ENCODE data around the gene PROM1.

Gene PROM1

DNA sequence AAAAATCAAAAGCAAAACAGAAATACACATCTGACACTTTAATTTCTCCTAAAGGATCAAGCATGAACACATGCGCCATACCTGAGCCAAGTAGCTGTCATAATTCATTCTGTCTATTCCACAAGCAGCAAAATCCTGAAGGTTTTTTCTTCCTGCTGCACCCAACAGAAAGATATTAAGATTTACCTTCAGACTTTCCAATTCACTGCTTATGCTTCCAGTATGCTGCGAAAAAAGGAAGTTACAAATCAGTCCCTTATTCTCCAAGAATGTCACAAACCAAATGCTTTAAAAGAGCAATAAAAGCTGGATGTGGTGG, 91.7 kb downstream of the PROM1 start:
- DNase-seq (ENCODE audit: low read depth, low spot score), result no peak

DNA sequence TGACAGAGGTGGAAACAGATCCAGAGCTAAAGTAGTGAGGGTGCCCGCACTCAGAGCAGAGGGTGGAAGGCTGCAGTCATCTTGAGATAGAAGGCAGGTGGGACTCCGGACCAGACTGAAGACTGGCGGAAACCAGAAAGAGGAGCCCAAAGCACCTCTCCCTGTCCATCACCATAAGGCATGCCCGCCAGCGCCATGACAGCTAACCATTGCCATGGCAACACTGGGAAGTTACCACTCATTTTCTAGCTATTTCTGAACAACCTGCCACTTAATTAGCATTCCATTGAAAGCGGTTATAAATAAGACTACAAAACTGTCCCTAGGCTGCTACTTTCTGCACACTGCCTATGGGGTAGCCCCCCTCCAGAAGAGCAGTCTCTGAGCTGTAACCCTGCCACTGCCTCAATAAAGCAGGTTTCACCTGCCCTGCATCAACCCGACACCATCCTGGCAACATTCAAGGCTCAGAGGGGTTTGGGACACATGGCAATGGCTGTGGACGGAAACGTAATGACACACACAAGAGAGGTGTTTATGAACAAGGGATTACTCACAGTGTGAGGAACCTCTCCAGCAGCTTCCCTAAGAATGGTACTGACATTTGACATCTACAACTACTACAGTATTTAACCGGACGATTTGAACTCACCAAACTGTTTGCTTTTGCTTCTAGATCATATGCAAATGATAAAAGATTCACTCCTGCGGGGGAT, 93.1 kb downstream of the PROM1 start:
- DNase-seq (ENCODE audit: low read depth, low spot score), result no peak

DNA sequence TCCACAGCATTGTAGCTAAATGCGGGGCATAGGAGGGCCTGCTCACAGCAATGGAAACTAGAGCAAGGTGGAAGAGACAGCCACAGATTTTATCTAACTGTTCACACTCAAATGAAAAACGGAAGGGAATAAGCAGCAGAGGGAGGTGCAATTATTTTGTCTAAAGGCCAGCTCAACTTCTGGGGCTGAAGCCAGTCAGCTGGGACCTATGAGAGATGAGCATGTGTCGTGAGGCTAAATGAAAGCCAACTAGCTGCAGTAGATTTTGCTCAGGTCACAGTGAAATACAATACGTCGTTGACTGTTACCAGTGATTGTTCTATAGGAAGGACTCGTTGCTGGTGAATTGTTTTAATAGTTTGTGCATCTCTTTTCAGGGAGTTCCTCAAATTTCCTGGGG, 94.4 kb downstream of the PROM1 start:
- DNase-seq (ENCODE audit: low read depth, low spot score), result no peak

DNA sequence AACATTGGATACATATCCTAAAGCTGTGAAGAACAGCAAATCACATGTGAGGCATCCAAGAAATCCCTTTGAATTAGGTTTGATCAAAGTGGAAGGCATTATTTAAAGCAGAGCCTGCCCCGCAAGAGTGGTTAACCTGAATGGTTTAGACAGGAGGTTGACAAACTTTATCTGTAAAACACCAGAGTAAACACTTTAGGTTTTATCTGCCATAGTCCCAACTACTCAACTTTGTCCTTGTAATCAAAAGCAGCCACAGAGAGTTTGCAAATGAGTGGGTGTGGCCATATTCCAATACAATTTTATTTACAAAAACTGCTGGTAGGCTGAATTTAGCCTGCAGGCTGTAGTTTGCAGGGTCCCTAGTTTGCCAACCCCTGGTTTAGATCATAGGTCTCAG, 95.6 kb downstream of the PROM1 start:
- DNase-seq (ENCODE audit: low read depth, low spot score), result no peak

DNA sequence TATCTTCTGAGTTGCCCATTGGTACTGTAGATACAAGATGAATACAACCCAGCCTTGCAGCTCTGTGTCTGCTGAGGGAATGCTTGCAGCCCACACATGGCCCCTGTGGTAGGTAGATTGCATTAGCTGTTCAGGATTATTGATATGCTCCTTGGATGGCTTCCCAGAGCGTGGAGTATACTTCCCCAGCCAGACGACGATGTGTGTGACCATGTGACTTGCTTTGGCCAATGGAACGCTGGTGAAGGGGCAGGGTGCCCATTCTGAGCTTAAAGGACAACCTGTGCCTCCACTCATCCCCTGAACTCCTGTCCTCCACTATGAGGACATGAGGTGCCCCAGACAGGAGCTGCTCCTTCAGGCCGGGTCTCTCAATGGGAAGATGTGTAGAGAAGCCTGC, 96.9 kb downstream of the PROM1 start:
- no peak for DNase-seq (ENCODE audit: low read depth, low spot score)

DNA sequence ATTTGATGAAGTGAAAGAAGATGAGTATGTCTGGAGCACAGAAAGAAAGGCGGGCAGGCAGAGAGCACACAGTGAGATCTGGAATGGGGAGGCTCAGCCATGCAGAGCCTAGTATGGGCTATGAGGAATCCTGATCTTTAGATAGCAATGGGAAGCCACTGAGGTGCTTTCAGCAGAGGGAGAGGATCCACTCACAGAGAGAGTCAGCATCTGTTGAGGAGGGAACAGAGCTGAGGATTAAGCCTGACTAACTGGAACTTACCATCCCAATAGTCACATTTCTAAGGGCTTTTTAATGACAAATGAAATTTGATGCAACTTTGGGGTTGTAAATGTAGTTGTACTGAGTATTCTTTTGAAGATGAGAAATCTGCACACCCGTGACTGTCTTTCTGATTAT, 100.2 kb downstream of the PROM1 start:
- DNase-seq (ENCODE audit: low read depth, low spot score), result no peak

DNA sequence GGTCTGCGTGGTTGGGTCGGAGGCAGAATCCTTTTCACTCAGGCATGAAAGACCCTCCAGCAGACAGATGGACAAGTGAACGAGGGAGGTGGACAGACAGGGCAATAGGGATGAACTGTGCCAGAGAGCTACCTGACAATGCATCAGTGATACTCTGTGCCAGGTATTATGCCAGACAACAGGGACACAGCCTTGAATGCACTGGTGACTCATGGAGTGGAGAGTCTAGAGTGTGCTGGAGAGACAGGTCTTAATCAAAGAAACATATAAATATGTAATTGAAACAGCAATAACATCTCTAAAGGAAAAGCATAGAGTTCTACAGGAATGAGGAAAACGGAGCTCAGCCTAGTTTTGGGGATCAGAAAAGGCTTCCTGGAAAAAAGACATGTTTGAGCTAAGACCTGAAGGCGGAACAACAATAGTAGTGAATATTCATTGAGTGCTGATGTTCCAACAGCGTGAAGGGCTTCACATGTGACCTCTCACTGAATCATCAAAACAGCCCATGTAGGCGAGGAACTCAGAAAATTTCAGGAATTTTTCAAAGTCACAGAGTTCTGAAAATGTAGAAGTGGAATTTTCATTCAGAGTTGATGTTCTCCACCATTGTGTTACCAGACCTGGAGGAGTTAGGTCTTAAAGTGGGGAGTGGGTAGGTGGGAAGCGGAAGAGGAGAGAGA, 100.8 kb downstream of the PROM1 start:
- DNase-seq (ENCODE audit: low read depth, low spot score), result no peak

DNA sequence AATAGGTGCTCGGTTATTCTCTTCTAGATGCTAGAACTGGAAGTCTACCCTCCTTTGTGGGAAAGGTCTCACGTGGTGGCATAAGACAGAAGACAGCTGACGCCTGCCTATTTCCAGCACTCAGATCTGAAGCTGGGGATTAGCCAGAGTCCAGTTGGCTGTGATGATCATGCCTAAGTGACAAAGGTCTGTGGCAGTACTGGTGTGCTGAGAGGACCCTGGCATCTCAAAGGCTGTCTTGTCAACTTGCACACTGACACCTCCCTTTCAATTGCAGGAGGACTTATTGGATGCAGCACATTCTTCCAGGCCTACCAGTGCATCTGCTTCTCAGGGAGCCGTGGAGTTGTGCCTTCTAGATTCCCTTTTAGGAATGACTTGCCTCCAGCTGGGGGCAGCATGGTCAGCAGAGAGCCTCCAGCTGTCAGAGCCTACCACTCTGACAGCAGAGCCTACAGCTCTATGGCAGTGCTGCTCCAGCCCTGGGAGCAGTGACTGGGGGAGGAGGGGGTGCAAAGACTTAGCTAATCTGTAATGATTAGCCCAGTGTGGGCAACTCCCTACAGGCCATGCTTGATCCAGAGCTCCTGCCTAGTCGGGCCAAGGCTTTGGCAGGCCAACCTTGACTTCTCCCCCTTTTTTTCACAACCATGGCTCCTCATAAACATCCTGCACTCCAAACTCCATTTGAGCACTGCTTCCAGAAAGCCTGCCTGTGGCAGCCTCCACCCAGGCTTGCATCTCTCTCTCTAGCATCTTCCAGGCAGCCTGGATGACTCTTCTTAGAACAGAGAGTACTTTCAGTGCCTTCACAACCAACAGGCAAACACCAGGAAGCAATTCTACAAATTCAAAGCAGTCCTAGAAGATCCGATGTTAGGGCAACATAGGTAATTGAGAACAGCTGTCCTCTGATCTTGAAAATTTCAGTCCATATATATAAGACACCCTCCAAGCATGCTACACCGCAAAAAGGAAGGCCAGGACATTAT, 107.1 kb downstream of the PROM1 start:
- DNase-seq (ENCODE audit: low read depth, low spot score), result no peak

DNA sequence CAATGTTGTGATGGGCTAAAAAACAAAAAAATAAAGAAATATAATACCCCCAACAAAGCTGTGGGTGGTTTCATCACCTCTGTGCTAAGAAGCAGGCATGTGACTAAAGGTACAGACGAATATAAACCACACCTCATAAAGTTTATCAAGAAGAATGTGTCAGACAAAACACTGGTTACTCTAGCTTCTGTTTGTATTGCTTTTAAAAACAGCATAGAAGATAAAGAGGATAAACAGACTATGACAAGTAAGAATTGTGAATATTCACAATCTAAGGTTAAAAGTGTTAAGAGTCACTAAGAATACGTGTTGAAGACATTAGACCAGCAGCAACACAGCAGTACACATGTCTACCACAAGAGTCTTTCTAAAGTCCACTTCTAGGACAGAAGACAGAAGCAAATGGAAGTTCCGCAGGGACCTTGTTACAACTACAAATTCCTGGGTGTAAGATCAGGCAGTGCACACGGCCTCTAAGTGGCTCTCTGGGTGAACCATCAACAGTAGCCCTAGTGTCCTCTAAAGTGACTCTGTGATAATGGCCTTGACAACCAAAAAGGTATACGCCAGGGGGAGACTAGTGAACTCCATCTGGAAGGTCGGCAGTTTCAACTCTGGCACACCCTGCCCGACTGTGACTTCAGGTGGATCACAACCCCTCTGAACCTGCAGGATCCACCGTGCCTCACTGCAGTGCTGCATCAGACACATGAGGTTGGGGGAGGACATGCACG, 112.6 kb downstream of the PROM1 start:
- DNase-seq (ENCODE audit: low read depth, low spot score), result no peak

DNA sequence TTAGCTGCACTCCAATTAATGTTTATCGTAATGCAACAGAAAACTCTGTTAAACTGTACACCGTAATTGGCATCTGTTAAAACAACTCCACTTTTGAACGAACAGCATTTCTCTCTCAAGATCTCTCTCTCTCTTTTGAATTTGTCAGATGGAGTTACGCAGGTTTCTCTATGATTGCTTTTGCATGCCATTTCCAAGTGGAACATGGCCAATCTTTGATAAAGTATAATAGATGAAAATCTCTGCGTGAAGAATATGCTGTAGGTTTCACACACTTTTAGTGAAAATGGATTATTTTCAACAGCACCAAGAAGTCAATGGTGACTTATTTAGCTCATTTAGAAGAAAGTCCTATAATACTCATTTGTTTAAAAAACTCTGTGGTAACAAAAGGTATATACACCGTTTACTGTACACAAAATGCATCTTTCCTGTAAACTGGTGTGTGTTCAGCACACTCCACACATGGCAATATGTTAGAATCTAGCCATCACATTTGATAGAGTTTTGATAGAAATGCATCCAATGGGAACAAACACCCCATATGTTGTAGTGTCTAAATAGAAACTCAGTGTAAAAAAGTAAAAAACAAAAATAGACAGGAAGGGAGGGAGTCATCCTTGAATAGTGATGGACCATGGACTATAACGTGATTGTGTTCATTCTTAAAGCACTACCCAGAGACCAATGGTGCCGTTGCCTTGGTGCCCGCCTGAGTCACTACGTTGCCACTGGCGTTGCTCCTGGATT, 115.1 kb downstream of the PROM1 start:
- DNase-seq (ENCODE audit: low read depth, low spot score), result no peak

DNA sequence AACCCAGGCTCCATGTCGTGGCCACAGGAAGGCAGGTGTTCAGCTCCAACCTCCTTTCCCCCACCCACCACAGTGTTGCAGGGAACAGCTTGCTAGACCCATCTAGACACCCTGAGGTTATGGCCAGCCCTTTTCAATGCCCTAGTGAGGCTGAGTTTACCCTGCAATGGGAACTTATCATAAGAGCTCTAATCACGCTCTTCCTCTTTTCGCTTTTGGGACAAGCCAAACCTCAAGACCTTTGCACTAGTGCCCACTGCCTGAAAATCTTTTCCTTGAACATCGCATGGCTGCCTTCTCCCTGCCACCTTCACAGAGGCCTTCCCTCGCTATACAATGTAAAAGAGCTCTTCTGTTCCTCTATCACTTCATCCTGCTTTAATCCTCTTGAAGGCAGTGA, 118.5 kb downstream of the PROM1 start:
- no peak for DNase-seq (ENCODE audit: low read depth, low spot score)

DNA sequence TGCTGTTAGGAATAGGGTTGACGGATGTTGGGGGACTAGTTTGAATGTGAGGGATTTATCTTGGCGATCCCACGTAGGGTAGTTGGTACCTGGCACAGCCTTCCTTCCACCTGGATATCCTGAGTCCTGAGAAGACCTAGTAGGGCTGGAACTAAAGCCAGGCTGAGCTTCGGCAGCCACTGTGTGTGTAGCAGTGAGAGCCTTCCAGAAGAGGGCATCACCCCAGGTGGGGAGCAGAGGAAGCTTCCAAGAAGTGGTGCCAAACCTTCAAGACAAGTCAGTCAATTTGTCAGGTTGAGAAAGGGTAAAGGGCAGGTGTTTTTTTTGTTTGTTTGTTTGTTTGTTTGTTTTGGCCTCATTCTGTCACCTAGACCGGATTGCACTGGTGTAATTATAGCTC, 119.7 kb downstream of the PROM1 start:
- no peak for DNase-seq (ENCODE audit: low read depth, low spot score)

DNA sequence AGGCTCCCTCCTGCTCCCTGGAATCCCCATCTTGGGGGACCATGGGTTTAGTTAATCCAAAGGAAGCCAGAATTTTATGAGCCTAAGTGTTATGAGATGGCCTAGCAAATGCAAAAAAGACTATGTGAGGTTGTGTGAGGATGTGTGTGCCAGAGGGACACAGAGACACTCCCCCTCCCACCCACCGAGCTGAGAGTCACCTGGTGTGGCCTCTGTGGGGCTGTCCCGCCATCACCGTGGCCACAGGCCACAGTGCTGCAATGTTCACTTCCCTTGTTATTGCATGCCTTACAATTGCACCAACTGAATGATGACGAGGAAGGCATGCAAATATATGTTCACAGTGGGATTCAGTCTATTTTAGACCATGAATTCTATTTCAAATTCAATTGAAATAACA, 120.2 kb downstream of the PROM1 start:
- DNase-seq (ENCODE audit: low read depth, low spot score), result no peak

DNA sequence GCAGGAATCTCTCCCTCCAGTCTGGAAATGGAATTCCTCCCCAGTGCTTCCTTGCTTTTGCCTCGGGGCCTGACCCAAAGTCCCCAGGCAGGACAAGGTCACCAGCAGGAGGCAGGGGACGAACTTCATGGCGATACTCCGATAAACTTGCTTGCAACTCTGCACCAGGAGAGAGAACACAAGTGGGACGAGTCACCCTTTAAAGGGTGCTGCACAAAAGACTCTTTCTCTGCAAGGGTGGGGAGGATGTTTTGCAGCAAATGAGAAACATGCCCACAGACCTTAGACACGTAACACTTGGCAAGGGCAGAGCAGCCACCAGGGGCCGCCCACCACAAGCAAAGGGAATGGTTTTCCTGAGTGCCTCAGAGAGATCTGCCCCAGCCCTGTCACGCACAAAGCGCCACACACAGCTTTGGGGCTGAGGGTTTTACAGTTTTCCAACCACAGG, 120.8 kb downstream of the PROM1 start, which contains the start of gene FGFBP2:
TSS of gene FGFBP2 (minus strand) at position 175 of the 451 bp plus-strand sequence. CDS start at position 129, 46 bp downstream.
- DNase-seq (ENCODE audit: low read depth, low spot score), result no peak

DNA sequence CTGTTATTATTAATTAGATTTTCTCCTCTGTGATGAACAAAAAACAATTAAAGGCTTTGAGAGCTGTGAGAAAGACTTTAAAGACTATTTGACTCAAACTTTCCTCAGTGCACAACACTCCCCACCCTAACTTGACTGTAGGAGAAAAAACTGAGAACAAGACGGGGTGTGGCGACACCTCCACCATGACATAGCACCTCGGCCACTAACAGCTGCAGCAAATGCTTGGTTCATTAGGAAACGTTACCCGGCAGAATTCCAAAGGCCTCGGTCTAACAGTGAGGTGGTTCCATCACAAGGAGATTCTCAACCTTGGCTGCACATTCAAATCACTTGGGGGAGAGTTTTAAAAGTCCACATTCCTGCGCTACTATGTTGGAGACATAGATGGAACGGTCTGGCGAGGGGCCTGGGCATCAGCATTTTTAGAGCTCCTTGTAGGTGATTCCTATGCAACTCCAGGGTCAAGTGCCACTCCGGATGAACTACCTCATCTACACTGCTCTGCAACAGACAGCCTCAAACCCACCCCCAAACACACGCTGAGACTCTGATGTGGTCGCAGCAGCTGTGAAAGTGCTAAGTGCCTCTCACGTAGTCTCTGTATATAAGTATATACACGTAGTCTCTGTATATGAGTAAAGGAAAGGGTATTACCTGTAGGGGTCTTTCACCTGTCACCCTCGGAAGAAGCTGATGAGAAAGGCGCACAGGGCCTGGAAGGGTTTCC, 121.9 kb downstream of the PROM1 start:
- no peak for DNase-seq (ENCODE audit: low read depth, low spot score)

DNA sequence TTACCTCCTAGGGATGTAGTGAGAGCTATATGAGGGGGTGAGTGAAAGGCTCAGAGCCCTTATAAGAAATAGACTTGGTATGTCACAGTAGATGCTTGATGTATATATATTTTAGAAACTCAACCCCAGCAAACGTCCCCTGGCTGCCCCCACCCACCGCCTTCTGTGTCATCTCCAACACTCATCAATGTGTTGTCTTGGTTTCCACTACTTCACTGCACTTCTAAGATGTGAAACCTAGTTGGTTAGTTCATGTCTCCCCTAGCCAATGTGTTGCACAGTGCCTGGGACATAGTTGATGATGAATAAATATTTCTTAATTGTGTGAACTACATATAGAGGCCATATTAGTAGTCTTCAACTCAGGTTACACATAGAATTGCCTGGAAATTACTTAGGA, 125.3 kb downstream of the PROM1 start:
- no peak for DNase-seq (ENCODE audit: low read depth, low spot score)

DNA sequence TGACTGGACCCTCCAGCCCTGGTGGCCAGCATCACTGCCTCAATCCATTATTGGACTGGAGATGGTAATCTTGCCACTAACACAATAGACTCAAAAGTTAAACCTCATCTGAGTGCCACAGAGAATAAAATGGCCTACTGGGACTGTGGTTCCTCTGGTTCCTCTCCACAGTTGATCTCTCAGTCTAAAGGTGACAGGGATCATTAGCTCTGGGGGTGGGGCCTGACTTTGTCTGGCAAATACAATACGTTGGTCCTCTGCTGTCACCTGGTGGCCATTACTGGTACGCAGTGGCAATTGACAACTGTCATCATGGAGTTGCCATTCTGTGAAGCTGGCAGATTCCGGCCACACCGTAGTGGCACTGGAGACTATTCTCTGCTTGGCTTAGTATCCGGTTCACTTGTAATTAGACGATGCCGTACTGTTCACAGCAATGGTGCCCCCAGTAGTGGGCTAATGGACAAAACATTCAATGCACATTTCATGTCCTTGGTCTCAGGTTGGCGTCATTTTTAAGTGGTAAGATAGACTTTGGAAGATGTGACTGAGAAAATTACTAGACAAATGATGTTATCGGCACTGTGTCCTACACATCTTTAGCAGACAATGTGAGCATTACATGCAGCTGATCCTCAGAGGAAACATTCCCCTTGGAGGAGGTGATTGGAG, 127.5 kb downstream of the PROM1 start:
- DNase-seq (ENCODE audit: low read depth, low spot score), result peak; percentile 61

DNA sequence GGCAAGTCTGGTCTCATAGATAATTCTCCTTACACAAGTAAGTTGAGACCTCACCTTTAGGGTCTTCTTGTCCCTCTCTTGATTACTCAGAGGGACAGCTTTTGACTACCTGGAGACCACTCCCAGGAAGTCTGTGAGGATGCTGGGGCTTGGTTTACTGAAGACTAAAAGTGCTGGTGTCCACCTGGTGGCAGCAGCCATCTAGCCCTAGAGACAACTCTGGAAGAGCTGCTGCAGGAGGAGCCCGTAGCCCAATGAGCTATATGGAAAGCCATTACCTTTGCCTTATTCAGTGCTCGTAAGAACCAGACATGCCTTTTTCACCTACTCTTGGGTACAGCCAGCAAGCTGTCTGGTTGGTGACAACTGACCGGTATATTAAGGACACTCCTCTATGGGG, 128.2 kb downstream of the PROM1 start:
- no peak for DNase-seq (ENCODE audit: low read depth, low spot score)

DNA sequence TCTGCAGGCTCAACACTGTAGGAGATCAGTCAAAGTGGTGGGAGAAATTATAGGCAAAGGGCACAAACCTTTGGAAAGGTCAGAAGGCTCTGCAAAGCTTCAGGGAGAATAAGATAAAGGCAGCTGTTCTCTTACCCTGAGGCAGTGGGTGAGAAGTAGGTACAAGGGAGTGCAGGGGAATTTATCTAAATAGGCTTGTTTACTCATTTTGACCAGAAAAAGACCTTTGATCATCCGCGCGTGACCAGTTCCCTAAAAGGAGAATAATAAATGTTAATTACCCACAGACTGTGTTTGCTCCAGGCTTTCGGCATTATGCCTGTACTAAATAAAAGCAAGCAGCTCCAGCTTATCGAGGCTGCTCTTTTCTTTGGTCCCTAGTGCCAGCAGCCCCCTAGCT, 130.2 kb downstream of the PROM1 start:
- DNase-seq (ENCODE audit: low read depth, low spot score), result no peak

DNA sequence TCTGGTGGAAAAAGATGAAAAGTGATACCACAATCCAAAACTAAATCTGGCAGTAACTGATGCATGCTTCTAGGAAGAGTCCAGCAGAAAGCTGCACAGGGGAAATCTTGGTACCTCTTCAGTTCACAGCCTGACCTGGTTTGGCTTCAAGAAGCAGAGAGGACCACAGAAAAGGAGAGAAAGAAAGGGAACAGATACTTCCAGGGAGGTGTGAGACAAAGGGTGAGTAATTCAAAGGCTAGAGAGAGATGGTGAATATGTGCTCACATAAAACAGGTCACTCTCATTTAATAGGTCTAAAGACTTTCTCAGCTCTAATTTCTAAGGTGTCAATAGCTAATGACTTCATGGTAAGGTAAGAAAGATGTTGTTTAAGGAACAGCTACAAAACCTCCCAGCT, 132.0 kb downstream of the PROM1 start:
- DNase-seq (ENCODE audit: low read depth, low spot score), result no peak
